NCI-H345 (cell line): ENCODE results near the gene TTC28.
"Not testable (repeated sequence)": the region's sequence is repeated elsewhere in the genome, so short reads cannot be mapped to it uniquely, and the experiment has no call there.

Experiments
- DNase-seq: peaks from one replicate; lab custom pipeline; 2025; lab: John Stamatoyannopoulos, UW

Gene TTC28

DNA sequence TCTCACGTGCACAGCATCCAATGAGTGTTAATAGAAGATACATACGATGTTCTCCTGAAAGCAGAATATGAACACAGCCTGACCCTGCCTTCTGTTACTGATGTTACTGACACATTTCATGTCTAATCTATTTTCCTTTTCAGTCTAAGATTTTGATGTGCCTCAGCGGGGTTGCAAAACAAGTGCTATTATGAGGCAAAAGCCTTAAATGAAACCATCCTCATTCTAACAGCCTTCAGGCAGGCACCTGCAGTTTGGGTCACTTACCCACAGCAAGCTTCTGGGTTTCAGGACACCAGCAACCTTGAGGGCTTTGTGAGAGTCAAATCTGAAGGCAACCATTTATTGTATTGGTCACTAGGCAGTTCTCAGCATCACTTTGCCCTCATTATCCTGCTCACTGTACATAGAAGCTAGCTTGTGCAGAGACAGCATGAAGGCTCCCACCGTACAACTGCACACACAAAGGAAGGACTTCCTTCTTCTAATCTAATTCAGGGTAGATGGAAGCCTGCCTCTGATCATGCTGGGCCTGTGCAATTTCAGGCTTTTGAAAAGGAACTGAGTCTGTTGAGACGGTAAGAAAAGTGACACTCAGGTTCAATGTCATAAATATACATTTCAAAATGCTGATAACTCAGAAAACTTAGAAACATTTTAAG is 577.4 kb downstream of the TTC28 start:
- DNase-seq = no peak

DNA sequence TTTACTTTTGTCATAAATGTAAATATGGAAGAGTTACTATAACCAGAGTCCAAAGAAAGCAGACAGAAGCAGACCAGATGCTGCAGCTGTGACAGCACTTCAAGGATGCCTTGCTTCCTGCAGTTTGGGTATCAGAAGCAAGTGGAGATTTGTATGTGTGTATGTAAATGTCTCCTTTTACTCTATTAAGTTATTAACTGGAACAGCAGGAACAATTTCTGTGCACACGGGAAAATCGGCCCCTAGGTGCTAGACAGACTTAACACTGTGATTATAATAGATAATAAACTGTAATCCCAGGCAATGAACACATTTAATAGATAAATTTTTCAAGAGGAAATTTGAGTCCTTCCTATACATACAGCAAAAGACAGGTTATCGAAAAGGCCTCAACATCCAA is 582.0 kb downstream of the TTC28 start:
- no peak for DNase-seq

DNA sequence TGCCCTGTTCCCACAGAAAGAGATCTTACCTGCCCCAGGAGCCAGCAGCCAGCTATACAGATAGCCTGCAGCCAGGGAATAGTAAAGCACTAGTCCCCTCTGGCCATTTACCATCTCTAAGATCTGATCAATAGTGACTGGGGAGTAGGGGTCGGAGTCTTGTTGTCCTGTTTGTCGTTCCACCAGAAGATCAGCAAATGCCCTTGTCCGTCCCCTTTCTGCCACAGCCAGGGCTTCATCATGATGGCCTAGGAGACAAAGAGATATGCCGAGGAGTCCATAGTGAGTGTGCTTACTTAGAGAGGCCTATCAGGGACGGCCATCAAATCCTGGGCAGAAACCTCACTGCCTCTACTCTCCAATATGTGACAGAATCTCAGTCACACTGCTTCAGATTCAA is 583.5 kb downstream of the TTC28 start:
- DNase-seq = no peak

GRCh38 chr22:28095316-28096095 is 584.1 kb downstream of the TTC28 start:
- DNase-seq = no peak

DNA sequence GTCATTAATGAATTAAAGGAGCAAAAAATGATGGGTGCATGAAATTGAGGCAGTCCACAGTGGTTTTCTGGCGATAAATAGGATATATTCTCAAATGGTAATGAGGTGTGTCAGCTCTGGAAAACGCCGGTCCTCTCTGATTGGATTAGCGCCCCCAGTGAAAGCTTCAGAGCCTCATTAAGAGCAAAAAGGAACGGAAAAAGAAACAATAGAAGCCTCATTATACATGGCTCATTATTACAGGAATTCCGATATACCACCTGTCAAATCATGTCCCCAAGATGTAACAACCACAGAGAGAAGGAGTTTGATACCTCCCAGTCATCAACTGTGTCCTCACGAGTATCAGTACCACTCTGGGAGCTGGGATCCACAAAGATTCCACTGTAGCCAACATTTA is 584.9 kb downstream of the TTC28 start:
- no peak for DNase-seq

DNA sequence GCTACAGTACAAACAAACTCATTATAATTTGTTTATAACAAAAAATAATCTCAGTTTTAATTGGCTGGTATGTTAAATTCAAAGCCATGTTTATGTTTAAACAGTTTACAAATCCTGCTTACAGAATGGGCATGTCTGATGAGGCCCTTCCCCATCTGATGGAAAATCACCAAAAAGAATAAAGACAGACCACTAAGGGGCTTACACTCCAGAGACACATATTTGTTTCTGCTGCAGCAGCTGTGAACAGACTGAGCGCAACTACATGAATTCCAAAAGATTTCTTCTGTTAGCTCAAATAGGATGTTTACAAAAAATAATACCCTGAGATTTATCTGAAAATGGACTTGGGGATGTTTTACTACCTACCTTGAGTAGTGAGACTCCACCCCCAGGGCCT is 585.9 kb downstream of the TTC28 start:
- DNase-seq = no peak

GRCh38 chr22:28091486-28091885 is 588.2 kb downstream of the TTC28 start:
- no peak for DNase-seq

DNA sequence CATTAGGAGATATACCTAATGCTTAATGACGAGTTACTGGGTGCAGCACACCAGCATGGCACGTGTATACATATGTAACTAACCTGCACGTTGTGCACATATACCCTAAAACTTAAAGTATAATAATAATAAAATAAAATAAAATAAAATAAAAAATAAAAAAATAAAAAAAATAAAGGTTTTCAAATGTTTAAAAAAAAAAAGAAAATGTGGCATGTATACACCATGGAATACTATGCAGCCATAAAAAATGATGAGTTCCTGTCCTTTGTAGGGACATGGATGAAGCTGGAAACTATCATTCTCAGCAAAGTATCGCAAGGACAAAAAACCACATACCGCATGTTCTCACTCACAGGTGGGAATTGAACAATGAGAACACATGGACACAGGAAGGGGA is 590.1 kb downstream of the TTC28 start:
- DNase-seq = not testable (repeated sequence)

GRCh38 chr22:28077166-28077565 is 602.5 kb downstream of the TTC28 start:
- DNase-seq = no peak

- DNase-seq = no peak
Observed at GRCh38 chr22:28075358-28075981, 604.2 kb downstream of the TTC28 start.

DNA sequence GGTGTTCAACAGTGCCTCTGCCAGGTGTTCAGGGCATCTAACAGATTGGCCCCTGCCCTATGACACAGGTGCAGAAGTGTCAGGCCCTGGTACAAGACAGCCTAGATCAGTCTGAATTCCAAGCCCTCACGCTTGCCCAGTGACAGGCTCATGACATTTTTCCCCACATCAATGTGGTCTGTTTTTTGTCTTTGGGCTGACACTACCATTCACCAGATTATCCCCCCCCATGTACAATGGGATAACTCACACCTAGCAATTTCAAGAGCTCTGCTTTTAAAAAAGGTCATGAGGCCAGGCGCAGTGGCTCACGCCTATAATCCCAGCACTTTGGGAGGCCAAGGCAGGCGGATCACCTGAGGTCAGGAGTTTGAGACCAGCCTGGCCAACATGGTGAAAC is 605.1 kb downstream of the TTC28 start:
- no peak for DNase-seq

- no peak for DNase-seq
Observed at GRCh38 chr22:28072066-28072465, 607.6 kb downstream of the TTC28 start.

DNA sequence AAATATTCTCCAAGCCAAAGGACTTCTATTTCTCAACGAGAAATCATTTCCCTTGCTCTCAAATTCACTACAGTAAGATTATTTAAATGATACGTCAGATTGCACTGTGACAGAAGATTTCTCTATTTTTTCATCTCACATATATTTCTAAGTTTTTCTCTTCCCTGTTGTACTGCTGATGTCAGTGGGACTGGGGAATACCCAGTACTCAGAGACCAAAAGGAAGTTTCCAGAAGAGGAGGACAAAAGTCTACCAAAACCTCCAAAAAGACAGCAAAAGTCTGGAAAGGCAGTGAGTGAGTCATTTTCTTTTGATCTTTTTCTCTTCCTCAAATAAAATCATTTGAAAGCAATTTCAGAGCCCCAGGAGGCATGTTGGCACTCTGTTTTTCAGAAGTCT is 610.8 kb downstream of the TTC28 start:
- DNase-seq = no peak

- no peak for DNase-seq
Observed at GRCh38 chr22:28064920-28065319, 614.7 kb downstream of the TTC28 start.

GRCh38 chr22:28063656-28064055 is 616.0 kb downstream of the TTC28 start:
- no peak for DNase-seq

GRCh38 chr22:28060594-28060993 is 619.0 kb downstream of the TTC28 start:
- not testable (repeated sequence) for DNase-seq

- no peak for DNase-seq
Observed at GRCh38 chr22:28058036-28058435, 621.6 kb downstream of the TTC28 start.

DNA sequence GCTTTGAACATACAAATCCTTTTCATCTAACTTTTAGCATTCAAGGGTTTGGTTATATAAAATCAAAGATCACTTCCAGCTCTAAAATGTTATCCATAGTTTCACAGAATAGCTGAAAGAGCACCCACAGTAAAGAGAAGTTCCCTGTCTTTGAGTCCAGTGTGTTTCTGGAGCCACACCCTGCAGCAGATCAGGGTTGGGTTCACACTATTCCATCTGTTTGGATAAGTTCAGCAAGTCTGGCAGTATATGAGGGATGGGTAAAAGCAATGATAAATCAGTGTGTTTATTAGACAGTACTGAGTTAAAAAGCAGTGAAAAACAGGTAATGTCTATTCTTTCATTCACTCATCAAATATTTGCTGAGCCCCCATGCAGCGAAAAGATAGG is 624.8 kb downstream of the TTC28 start:
- no peak for DNase-seq

GRCh38 chr22:28053896-28054818 is 625.5 kb downstream of the TTC28 start:
- no peak for DNase-seq

DNA sequence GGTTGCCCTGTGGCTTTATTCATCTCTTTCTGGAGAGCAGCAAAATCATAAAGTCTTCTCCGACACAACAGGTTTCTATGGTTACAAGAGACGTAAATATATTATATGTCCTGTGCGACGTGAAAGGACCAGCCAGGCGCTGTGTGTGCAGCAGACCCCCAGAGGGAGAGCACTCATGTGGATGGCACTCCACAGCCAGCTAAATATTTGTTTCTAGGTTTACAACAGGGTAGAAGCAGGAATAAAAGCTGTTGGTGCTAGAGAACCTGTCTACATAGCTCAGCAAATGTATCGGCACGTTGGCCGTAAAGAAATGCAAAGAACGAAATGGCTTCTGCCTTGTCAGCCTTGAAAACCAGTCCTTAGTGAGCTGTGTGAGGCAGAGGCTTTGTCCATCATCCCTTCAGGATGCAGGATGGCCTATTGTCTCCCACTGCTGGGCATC is 626.8 kb downstream of the TTC28 start:
- peak; percentile 73 for DNase-seq

DNA sequence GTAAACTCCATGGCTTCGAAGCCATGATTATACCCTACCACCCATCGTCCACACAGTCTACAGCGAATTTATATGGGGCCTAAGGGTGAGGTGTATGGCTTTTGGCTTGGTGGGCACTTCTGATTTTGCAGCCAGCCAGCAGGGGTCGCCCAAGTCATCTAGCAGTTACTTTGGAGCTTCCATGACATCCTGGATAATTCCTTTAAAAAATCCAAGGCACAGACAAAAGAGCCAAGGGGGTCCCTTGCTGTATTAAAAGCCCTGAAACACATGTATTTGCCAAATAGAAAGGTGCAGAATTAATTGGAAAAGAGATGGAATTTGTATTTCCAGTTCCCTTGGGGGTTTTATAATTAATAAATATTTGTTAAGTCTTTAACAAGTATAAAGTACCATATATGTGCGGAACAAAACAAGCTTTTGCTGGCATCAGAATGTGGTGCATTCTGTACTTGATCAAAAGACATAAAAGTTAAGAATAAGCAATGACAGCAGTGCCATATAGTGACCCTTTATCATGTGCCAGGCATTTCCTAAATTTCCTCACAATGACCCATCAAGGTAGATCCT is 627.8 kb downstream of the TTC28 start:
- peak; percentile 25 for DNase-seq
